ENCODE measurements around the gene OCA2.

OCA2 gene

DNA sequence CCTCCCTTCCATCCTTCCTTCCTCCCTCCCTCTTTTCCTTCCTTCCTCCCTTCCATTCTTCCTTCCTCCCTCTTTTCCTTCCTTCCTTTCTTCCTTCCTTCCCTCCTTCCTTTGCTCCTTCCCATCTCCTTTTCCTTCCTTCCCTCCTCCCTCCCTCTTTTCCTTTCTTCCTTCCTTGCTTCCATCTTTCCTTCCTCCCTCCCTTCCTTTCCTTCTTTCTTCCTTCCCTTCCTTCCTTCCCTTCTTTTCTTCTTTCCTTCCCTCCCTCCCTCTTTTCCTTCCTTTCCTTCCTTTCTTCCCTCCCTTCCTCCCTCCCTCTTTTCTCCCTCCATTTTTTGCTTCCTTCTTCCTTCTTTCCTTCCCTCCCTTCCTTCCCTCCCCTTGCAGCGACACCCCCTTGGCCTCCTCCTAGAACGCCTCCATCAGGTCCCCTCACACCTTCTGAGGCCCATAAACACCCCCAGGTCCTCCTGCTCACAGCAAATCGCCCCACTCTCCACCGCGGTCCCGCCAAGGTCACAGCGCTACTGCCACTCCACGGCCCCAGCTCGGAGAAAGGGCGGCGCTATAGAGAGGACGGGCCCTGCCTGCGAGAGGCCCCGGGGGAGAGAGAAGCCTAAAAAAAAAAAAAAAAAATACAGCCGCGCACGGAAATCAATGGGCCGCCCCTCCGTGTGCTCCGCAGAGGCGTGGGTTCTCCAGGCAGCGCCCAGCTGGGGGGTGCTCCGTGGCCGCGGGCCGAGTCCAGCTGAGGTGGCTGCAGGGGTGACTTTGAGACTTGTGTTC lies 328.2 kb downstream of the OCA2 start:
- TF ChIP-seq POLR2AphosphoS5 (IDR thresholded peaks at IDR 0.05; ENCODE audit: low read depth, low read length) (no peak), FOXP2 (optimal IDR thresholded peaks at IDR 0.05; ENCODE audit: borderline replicate concordance, extremely low read depth, extremely low read length, insufficient read depth) (no peak), TAF1 (IDR thresholded peaks at IDR 0.05; ENCODE audit: borderline replicate concordance, insufficient read depth, low read length) (no peak), SIN3A (IDR thresholded peaks at IDR 0.05; ENCODE audit: borderline replicate concordance, insufficient read depth, low read length) (no peak)
- TF ChIP-seq, protein P1, sequence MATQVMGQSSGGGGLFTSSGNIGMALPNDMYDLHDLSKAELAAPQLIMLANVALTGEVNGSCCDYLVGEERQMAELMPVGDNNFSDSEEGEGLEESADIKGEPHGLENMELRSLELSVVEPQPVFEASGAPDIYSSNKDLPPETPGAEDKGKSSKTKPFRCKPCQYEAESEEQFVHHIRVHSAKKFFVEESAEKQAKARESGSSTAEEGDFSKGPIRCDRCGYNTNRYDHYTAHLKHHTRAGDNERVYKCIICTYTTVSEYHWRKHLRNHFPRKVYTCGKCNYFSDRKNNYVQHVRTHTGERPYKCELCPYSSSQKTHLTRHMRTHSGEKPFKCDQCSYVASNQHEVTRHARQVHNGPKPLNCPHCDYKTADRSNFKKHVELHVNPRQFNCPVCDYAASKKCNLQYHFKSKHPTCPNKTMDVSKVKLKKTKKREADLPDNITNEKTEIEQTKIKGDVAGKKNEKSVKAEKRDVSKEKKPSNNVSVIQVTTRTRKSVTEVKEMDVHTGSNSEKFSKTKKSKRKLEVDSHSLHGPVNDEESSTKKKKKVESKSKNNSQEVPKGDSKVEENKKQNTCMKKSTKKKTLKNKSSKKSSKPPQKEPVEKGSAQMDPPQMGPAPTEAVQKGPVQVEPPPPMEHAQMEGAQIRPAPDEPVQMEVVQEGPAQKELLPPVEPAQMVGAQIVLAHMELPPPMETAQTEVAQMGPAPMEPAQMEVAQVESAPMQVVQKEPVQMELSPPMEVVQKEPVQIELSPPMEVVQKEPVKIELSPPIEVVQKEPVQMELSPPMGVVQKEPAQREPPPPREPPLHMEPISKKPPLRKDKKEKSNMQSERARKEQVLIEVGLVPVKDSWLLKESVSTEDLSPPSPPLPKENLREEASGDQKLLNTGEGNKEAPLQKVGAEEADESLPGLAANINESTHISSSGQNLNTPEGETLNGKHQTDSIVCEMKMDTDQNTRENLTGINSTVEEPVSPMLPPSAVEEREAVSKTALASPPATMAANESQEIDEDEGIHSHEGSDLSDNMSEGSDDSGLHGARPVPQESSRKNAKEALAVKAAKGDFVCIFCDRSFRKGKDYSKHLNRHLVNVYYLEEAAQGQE (IDR thresholded peaks at IDR 0.05; ENCODE audit: insufficient read depth in 1 of 2, low read depth in 2 of 2, low read length in 2 of 2): no peak

DNA sequence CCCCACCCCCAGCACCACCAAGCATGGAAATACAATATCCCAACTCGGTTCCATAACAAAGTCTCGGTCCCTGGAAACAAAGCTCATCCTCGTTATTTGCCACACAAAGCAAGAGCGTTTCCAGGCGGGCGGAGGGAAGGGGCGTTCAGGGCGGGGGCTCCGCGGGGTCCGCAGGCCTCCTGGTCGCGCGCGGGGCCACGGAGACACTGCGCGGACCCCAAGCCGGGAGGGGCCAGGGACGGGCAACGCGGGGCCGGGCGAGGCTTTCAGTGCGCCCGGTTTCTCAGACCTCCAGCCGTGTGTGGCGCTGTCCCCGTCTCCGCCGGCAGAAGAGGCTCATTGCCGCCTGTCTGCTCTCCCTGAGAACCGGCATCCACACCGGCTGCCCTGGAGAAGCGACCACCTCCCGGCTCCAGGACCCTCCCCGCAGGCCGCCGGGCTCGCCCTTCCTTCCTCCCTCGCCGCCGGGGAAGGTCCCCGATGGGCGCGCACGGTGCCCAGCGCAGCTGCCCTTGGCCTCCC lies 329.0 kb downstream of the OCA2 start:
- TF ChIP-seq, protein P1 (IDR thresholded peaks at IDR 0.05; ENCODE audit: insufficient read depth in 1 of 2, low read depth in 2 of 2, low read length in 2 of 2): no peak
- TF ChIP-seq FOXP2 (optimal IDR thresholded peaks at IDR 0.05; ENCODE audit: borderline replicate concordance, extremely low read depth, extremely low read length, insufficient read depth) (no peak), SIN3A (IDR thresholded peaks at IDR 0.05; ENCODE audit: borderline replicate concordance, insufficient read depth, low read length) (no peak), TAF1 (IDR thresholded peaks at IDR 0.05; ENCODE audit: borderline replicate concordance, insufficient read depth, low read length) (no peak), POLR2AphosphoS5 (IDR thresholded peaks at IDR 0.05; ENCODE audit: low read depth, low read length) (no peak)

DNA sequence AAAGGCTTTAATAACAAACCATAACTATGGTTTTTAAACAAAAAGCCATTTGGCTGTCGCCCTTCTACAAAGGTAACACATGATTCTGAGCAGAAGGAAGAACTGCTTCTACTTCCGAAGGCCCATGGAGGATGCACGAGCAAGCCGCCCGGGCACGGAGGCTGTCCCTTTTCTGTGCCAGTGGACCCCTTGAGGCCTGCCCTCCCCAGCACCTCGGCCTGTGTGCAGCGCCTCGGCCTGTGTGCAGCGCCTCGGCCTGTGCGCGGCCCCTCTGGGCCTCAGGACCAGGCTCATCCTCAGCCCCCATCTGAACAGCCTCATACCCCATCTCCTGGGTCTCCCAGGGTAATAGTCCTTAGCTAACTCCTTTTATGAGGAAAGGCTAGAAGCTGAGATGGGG lies 329.5 kb downstream of the OCA2 start:
- TF ChIP-seq SIN3A (IDR thresholded peaks at IDR 0.05; ENCODE audit: borderline replicate concordance, insufficient read depth, low read length) (no peak), TAF1 (IDR thresholded peaks at IDR 0.05; ENCODE audit: borderline replicate concordance, insufficient read depth, low read length) (no peak)

DNA sequence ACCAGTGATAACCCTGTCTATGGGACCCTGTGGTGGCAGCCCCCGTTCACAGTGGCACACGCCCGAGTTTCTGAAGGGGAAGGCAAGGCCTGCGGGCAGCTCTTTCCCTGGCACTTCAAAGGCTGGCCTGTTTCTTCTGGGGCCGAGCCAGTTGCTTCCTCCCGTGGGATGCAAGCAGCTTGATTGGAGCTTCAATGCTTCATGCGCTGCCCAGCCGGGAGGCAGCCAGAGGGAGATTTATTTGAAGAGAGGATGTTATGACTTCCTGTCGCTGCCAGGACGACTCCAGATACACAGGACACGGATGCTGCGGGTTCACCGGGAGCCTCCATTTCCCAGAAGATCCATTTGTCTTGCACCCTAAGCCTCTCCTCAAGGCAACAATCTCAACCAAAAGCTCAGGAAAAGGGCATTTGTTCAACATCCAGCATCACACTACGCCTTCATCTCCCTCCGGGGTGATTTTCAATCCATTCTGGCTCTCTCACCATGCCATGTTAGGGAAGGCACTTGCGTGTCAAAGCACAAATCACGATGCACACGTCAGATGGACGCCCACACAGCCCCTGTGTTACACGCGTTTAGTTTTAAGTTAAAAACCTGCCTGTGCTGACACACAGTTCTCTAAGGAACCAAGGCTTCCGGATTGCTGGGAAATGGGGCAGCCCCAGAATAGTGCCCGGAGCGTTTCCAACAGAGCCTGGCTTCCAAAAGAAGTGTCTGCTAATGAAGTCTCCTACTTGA lies 330.2 kb downstream of the OCA2 start:
- TF ChIP-seq, protein P1 (IDR thresholded peaks at IDR 0.05; ENCODE audit: insufficient read depth in 1 of 2, low read depth in 2 of 2, low read length in 2 of 2): no peak
- no peak for TF ChIP-seq FOXP2 (optimal IDR thresholded peaks at IDR 0.05; ENCODE audit: borderline replicate concordance, extremely low read depth, extremely low read length, insufficient read depth)

DNA sequence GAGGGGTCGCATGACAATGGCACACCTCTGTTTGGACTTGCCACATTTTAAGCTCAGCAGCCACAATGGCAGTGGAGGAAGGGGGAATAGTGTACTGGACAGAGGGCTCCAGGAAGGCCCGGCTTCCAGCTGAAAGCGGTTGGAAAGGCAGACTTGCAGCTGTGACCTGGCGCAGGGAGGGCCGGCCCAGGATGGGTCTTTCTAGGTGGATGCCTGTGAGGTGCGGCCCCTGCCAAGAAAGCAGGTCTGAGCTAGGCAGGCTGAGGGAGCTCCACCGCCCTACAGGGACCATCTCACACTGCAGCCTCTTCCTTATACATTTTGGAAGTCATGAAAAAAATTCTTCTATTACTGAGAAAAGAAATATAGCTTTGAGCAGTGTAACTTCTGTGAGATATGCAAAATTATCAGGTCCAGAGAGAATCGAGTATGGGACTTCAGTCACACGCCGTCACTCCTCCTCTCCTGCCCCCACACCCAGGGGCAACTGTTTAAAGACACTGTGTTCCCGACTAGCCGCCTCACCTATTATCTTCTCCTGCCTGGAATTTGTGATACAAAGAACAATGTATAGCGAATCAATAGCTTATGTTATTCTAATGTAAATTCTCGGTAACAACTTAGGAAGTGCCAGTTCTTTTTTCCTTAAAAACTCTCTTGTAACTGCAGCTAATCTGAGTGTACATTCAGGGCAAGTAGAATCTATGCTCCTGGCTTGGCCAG lies 331.0 kb downstream of the OCA2 start:
- TF ChIP-seq FOXP2 (optimal IDR thresholded peaks at IDR 0.05; ENCODE audit: borderline replicate concordance, extremely low read depth, extremely low read length, insufficient read depth) (no peak), TAF1 (IDR thresholded peaks at IDR 0.05; ENCODE audit: borderline replicate concordance, insufficient read depth, low read length) (no peak), SIN3A (IDR thresholded peaks at IDR 0.05; ENCODE audit: borderline replicate concordance, insufficient read depth, low read length) (no peak)
- TF ChIP-seq, protein P1 (IDR thresholded peaks at IDR 0.05; ENCODE audit: insufficient read depth in 1 of 2, low read depth in 2 of 2, low read length in 2 of 2): no peak

Measured in PFSK-1 (cell line).